Measurements from ENCODE around the gene LHX2. TPM values are rescaled to one million over a fixed set of nuclear protein-coding genes. Genes with fewer than 3 reads are reported as not detected.

LHX2 gene
- total and polyA plus RNA-seq, 10 donors = 0.20 to 0.35 (median 0.28) TPM; not detected in 5

GRCh38 chr9:124016175-124017050, 4.8 kb downstream of the LHX2 start:
- Histone ChIP-seq H3K4me3 (peak overlapping the region in 1 of 8 donors; percentile 57), H3K27ac (no peak overlapping the region), H3K27me3 (replicated peaks in 1 of 7) (peaks cover 26 to 100% (median 100%) of the 10 kb centered on the region in 7 donors), H3K36me3 (no peaks in the 10 kb centered on the region), H3K9me3 (peaks cover 0 to 4% (median 0%) of the 10 kb centered on the region in 8 donors), H3K4me1 (peaks cover 20 to 94% (median 71%) of the 10 kb centered on the region in 6 donors)
- intact Hi-C loops (cut with DNase I; ENCODE audit: low total_unique reads) = no loop called here
- DNase-seq = no peak
- WGBS, 5 donors = 8 to 22% (median 12%) methylated on average over 35 to 45 of the region's 45 CpGs
- TF ChIP-seq POLR2AphosphoS5 (IDR thresholded peaks at IDR 0.05) (no peak), POLR2A (IDR thresholded peaks at IDR 0.05) (no peak), CTCF (IDR thresholded peaks at IDR 0.05 in 8 of 11, conservative IDR thresholded peaks at IDR 0.05 in 3 of 11) (no peak)

- Histone ChIP-seq H3K27me3 (replicated peaks in 1 of 7) (peaks cover 28 to 100% (median 100%) of the 10 kb centered on the region in 7 donors), H3K4me3 (peak overlapping the region in 7 of 8 donors; percentile 4 to 57 (median 10)), H3K27ac (no peak overlapping the region), H3K36me3 (no peaks in the 10 kb centered on the region), H3K4me1 (peaks cover 13 to 91% (median 63%) of the 10 kb centered on the region in 6 donors), H3K9me3 (peaks cover 0 to 4% (median 0%) of the 10 kb centered on the region in 8 donors)
- no peak for DNase-seq
- WGBS, 5 donors = 3 to 12% (median 7%) methylated on average over 34 to 73 of the region's 73 CpGs
- TF ChIP-seq POLR2A (IDR thresholded peaks at IDR 0.05) = no peak
- TF ChIP-seq POLR2AphosphoS5 (IDR thresholded peaks at IDR 0.05) = peak in 1 of 3 donors; percentile 33
- TF ChIP-seq CTCF (IDR thresholded peaks at IDR 0.05 in 8 of 11, conservative IDR thresholded peaks at IDR 0.05 in 3 of 11) = no peak
- intact Hi-C loops (cut with DNase I; ENCODE audit: low total_unique reads) = no loop called here
Observed at GRCh38 chr9:124017051-124017928, 5.7 kb downstream of the LHX2 start.

- no peak for DNase-seq
- no peak overlapping the region for H3K27ac ChIP-seq
- 4 to 7% (median 6%) methylated on average over 44 to 64 of the region's 64 CpGs for WGBS, 5 donors
Observed at GRCh38 chr9:124017929-124018729, 6.6 kb downstream of the LHX2 start.

More at GRCh38 chr9:124017929-124018729, 6.6 kb downstream of the LHX2 start:
- intact Hi-C loops (cut with DNase I; ENCODE audit: low total_unique reads) = no loop called here
- peaks cover 34 to 100% (median 100%) of the 10 kb centered on the region in 7 donors for H3K27me3 ChIP-seq (replicated peaks in 1 of 7)
- H3K4me3 ChIP-seq = peak overlapping the region in 6 of 8 donors; percentile 7 to 57 (median 13)
- H3K9me3 ChIP-seq = peaks cover 0 to 4% (median 0%) of the 10 kb centered on the region in 8 donors
- H3K36me3 ChIP-seq = no peaks in the 10 kb centered on the region
- TF ChIP-seq POLR2A (IDR thresholded peaks at IDR 0.05) (no peak), POLR2AphosphoS5 (IDR thresholded peaks at IDR 0.05) (no peak), CTCF (IDR thresholded peaks at IDR 0.05 in 8 of 11, conservative IDR thresholded peaks at IDR 0.05 in 3 of 11) (no peak)
- H3K4me1 ChIP-seq = peaks cover 5 to 89% (median 55%) of the 10 kb centered on the region in 6 donors
